GM10266 (cell line): Measurements from ENCODE around the gene GPC5.

ENCODE experiments used
- DNase-seq: peaks from one replicate; pipeline ENCODE4 v3.0.0; 2012; ENCODE audit errors: extremely low spot score
- CTCF ChIP-seq: IDR thresholded peaks from 2 replicates; pipeline ENCODE4 v1.5.1; 2012; ENCODE audit warnings: mild to moderate bottlenecking, low read depth; ENCODE audit not compliant: control insufficient read depth, insufficient read depth; ENCODE audit errors: missing control alignments

GPC5 gene

GRCh38 chr13:92415781-92416180, 1017.4 kb downstream of the GPC5 start:
- no peak for DNase-seq

GRCh38 chr13:92418818-92419412, 1020.5 kb downstream of the GPC5 start:
- no peak for DNase-seq
- TF ChIP-seq CTCF = no peak

More at GRCh38 chr13:92415781-92416180, 1017.4 kb downstream of the GPC5 start:
- TF ChIP-seq CTCF = no peak

- no peak for DNase-seq
These were observed 1030.8 kb downstream of the GPC5 start for GRCh38 chr13:92429231-92429630.

GRCh38 chr13:92433386-92433785, 1035.0 kb downstream of the GPC5 start:
- no peak for DNase-seq
- TF ChIP-seq CTCF = no peak

More at GRCh38 chr13:92429231-92429630, 1030.8 kb downstream of the GPC5 start:
- no peak for TF ChIP-seq CTCF

- no peak for DNase-seq
- TF ChIP-seq CTCF = no peak
These were observed 1035.5 kb downstream of the GPC5 start for GRCh38 chr13:92433963-92434362.

- no peak for TF ChIP-seq CTCF
- DNase-seq = no peak
These were observed 1038.5 kb downstream of the GPC5 start for GRCh38 chr13:92436924-92437323.

GRCh38 chr13:92444244-92444643, 1045.8 kb downstream of the GPC5 start:
- DNase-seq = no peak
- TF ChIP-seq CTCF = no peak
